Activated gamma-delta T cell treated with anti-CD3 and anti-CD28 coated beads, Interleukin-2, amount 50 U/mL, for 16 hours (primary cell): ENCODE results near the gene COX6B2.
A peak's percentile ranks its signal among the peaks of the same experiment; 100 is the strongest.
"Not testable (repeated sequence)": the region's sequence is repeated elsewhere in the genome, so short reads cannot be mapped to it uniquely, and the experiment has no call there.

Source experiments
- DNase-seq: peaks from one replicate; pipeline ENCODE4 v3.0.0-alpha.2; 2020; ENCODE audit warnings: low read depth

Gene COX6B2, protein sequence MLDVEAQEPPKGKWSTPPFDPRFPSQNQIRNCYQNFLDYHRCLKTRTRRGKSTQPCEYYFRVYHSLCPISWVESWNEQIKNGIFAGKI

GRCh38 chr19:55354698-55355212 is at the start of gene COX6B2:
Gene COX6B2 (minus strand): TSS chr19:55354719. CDS start chr19:55354521, 198 bp downstream.
- no peak for DNase-seq

DNA sequence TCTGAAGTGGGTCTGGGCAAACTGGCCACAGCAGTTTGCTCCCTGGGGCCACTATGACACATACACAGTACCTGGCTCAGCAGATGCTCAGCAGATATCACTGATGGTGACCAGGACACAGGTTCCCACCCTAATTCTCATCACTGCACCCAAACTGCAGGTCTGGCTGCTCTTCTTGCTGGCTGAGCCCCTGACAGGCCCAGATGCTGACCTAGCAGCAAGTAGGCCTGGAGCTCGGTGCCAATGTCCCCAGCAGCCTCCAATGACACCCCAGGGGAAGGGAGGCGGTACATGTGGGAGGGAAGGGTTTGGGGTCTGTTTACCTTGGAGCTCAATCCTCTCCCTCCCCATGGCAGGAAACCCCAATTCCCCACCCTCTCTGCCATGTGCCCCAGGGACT is 48.0 kb upstream of the COX6B2 start:
- DNase-seq, result no peak

GRCh38 chr19:55401390-55401789 is 46.9 kb upstream of the COX6B2 start:
- not testable (repeated sequence) for DNase-seq

DNA sequence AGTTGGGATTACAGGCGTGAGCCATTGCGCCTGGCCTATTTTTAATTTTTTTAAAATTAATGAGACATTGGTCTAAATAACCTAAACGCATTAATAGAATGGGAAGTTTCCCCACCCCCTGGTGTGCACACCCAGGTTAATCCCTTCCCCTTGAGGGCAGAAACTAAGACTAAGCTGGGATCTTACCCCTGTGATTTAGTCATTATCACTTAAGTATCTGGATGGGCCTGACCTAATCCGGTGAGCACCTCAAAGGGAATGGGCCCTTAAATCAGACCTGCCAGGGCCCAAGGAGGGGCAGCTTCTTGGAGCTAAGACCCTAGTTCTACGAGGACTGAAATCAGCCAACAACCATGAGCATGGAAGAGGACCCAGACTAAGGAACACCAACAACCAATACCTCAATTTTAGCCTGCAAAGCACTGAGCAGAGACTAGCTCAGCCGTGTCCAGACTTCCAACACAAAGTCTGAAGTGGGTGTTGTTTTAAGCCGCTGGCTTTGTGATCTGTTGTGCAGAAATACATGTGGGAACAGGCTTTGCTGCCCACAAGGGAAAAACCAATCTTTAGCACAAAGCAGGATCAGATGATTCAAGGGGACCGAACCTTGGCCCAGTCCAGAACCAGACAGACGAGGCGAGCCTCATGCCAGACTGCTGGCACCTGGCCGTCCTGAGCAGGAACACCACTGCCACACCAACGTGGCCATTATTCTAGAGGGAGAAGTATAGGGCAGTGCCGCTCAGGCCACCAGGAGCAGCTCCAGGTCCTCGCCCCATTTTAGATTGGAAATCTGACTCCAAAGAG is 46.0 kb upstream of the COX6B2 start:
- DNase-seq, result no peak

DNA sequence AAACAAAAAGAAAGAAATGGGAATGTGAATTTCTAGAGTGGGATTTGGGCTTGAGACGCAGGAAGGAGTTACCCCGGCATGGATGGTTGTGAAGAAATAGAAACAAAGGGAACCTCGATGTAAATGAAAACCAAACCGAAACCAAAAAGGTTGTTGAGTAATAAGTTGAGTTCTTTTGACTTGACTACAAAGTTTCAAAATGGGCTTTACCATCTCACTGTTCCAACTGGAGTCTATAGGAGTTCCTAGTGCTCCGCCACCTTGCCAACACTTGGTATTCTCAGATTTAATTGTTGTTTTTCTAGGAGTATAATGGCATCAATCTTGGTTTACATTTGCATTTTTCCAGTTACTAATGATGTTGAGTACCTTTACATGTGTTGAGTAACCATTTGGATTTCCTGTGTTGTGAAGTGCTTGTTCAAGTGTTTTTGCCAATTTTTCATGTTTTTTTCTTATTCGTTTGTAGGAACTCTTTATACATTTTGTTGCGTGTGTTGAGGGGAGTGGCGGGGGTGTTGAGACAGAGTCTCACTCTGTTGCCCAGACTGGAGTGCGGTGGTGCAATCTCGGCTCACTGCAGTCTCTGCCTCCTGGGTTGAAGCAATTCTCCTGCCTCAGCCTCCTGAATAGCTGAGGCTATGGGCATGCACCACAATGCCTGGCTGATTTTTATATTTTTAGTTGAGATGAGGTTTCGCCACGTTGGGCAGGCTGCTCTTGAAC is 43.8 kb upstream of the COX6B2 start:
- no peak for DNase-seq

DNA sequence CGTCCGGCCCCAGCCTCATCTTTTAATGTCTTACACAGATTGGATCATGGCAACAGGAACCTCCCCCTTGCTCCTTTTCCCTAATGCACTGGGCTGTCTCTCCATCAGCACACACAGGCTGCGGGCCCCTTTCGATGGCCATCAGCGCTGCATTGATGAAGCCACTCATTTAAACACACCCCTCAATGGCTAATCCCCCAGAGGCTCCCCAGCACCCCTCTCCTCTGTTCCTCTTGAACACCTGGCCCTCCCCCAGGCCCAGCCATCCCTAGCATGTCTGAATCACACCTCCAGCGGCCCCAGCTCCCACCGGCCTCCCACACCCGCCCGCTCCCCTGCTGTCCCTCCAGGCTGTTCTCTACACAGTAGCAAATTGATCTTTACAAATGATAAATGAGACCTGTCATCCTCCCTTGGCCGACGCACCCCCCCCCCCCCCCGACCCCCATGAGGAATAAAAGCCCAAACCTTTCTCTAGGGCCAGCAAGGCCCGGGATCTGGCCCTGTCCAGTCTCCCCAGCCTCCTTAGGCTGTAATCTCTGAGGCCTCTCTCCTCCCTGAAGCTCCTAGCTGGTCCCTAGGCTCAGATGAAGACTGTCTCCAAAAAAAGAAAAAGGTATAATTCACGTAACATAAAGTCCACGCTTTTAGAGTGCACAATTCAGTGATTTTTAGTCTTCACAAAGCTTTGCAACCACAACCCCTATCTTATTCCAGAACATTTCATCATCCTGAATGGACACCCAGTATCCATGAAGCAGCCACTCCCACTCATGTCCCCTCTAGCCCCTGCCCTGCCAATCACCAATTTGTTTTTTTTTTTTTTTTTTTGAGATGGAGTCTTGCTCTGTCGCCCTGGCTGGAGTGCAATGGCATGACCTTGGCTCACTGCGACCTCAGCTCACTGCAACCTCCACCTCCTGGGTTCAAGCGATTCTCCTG is 38.6 kb upstream of the COX6B2 start:
- DNase-seq, result no peak

DNA sequence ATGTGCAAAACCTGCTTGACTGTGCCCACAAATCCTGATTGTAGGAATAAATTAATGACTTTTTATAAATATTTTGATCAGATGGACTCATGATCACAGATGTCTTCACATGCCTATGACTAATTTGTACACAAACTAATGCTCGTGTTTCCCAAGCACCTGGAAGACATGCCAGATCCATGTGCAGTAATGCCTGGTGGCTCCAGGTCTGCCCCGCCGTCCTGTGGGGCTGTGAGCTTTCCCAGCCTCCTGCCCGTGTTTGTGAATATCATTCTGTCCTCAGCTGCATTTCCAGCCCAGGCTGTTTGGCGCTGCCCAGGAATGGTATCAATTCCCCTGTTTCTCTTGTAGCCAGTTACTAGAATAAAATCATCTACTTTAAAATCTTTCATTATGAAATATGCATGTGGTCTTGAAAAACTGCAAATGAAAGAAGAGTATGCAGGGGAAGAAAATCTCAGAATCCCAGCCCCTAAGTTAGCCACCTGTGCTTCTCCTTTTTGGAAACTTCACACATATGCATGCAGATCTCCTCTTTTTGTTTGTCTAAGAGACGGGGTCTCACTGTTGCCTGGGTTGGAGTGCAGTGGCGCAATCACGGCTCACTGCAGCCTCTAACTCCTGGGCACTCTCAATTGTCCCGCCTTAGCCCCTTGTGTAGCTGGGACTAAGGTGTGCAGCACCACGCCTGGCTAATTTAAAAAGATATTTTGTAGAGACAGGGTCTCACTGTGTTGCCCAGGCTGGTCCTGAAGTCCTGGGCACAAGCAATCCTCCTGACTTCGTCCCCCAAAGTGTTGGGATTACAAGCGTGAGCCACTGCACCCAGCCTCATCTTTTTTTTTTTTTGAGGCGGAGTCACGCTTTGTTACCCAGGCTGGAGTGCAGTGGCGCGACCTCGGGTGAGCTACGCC is 37.4 kb upstream of the COX6B2 start:
- DNase-seq, result no peak

DNA sequence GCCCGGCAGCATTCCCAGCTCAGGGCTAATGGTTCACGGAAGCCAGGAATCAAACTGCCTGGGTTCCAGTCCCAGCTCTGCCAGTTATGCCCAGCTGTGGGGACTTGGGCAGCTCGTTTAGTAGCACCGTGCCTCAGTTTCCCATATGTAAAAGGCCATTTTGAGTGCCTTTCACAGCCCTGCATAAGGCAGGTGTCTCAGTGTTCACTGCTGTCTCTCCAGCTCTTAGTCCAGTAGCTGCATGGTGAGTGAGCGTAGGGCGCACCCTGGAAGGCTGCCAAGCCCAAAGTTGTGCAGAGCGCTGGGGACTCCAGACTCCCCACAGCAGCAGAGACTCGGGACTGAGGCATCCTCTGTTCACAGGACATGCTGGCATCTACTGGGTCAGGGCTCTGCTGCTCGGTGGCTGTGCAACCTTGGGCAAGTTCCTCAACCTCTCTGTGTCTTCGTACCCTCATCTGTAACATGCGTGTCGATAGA is 36.7 kb upstream of the COX6B2 start:
- DNase-seq, result no peak

- no peak for DNase-seq
Observed at GRCh38 chr19:55390461-55390880, 36.0 kb upstream of the COX6B2 start.

GRCh38 chr19:55389386-55390317 is 35.1 kb upstream of the COX6B2 start:
- no peak for DNase-seq

GRCh38 chr19:55387736-55388497 is 33.4 kb upstream of the COX6B2 start:
- no peak for DNase-seq

DNA sequence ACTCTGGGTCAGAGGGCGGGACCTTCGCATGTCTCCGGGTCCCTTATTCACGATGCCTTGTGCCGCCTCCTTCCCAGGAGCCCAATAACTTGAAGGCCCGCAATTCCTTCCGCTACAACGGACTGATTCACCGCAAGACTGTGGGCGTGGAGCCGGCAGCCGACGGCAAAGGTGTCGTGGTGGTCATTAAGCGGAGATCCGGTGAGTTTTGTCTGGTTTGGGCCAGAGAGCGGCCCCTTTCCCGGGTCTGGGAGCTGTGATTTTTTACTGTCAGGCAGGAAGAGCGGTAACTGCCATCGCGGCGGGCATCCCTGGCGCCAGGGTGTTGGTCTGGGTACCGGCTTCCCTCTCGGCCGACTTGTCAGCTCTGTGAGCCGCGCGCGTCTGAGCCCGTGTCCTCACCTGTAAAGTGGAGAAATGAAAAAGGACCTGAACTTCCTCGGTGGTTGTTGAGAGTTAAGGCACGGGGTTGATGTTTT is 32.0 kb upstream of the COX6B2 start:
- no peak for DNase-seq

- peak; percentile 97 for DNase-seq
Observed at GRCh38 chr19:55385724-55386492, 31.4 kb upstream of the COX6B2 start, which contains the start of gene RPL28. Gene RPL28 (plus strand): TSS chr19:55385932. CDS start chr19:55386358, 426 bp downstream.

- DNase-seq, result peak; percentile 92
Observed at GRCh38 chr19:55384920-55385723, 30.6 kb upstream of the COX6B2 start.

GRCh38 chr19:55384131-55384919 is 29.8 kb upstream of the COX6B2 start, which contains the start of gene TMEM238:
Gene TMEM238 (minus strand): TSS chr19:55384292. CDS start chr19:55384259, 33 bp downstream.
- DNase-seq, result no peak
